Keratinocyte (primary cell): ENCODE measurements around the gene EXD3. TPM values are rescaled to one million over a fixed set of nuclear protein-coding genes. Genes with fewer than 3 reads are reported as not detected.
"Not testable (repeated sequence)": the region's sequence is repeated elsewhere in the genome, so short reads cannot be mapped to it uniquely, and the experiment has no call there.

Experiments
- DNase-seq: peaks from one replicate; pipeline ENCODE4 v3.0.0-alpha.2; 2011; ENCODE audit warnings: low read depth, missing footprints, low spot score
- FAIRE-seq: peaks from 2 replicates; lab custom pipeline; 2011; peaks lifted over from hg19 to GRCh38; lab: Jason Lieb, UNC
- H2AFZ ChIP-seq: 2 replicates; pipeline ENCODE4 v1.6.0; 2012; ENCODE audit warnings: low read length, control low read depth, inconsistent platforms; ENCODE audit not compliant: control insufficient read depth
- H3K27ac ChIP-seq: 2 replicates; pipeline ENCODE4 v1.5.1; 2011; ENCODE audit warnings: low read length; ENCODE audit not compliant: control insufficient read depth, insufficient read depth
- H3K27me3 ChIP-seq: 3 replicates; pipeline ENCODE4 v1.6.0; 2011; ENCODE audit warnings: low read length; ENCODE audit not compliant: control insufficient read depth, insufficient read depth; ENCODE audit errors: extremely low read depth
- H3K36me3 ChIP-seq, 2 experiments: 2 replicates in 1 of 2; 3 replicates in 1 of 2; pipeline ENCODE4 v1.5.1; 2011; ENCODE audit warnings: low read length in 2 of 2, mild to moderate bottlenecking in 1 of 2; ENCODE audit not compliant: control insufficient read depth in 2 of 2, insufficient read depth in 2 of 2; ENCODE audit errors: extremely low read depth in 1 of 2
- H3K4me1 ChIP-seq: 3 replicates; pipeline ENCODE4 v1.5.1; 2011; ENCODE audit warnings: low read length; ENCODE audit not compliant: control insufficient read depth, insufficient read depth; ENCODE audit errors: extremely low read depth
- H3K4me2 ChIP-seq: 3 replicates; pipeline ENCODE4 v1.6.0; 2011; ENCODE audit warnings: low read depth, low read length; ENCODE audit not compliant: control insufficient read depth, insufficient read depth; ENCODE audit errors: extremely low read depth
- H3K4me3 ChIP-seq, 3 experiments: fragments of 200-600 bp in 1 of 3; sonication (generic) in 1 of 3; 2 replicates in 2 of 3; 3 replicates in 1 of 3; pipeline ENCODE4 v1.5.1; 2011 to 2016; ENCODE audit warnings: low read length in 3 of 3, mild to moderate bottlenecking in 3 of 3, control low read depth in 2 of 3, inconsistent platforms in 1 of 3, low read depth in 1 of 3, mixed read lengths in 1 of 3, mixed run types in 1 of 3, moderate library complexity in 1 of 3; ENCODE audit not compliant: control insufficient read depth in 2 of 3, insufficient read depth in 2 of 3; ENCODE audit errors: extremely low read depth in 1 of 3
- H3K79me2 ChIP-seq: 2 replicates; pipeline ENCODE4 v1.6.0; 2012; ENCODE audit warnings: low read length; ENCODE audit not compliant: control insufficient read depth, insufficient read depth
- H3K9ac ChIP-seq: 3 replicates; pipeline ENCODE4 v1.6.0; 2011; ENCODE audit warnings: low read length; ENCODE audit not compliant: control insufficient read depth, insufficient read depth; ENCODE audit errors: extremely low read depth
- H3K9me1 ChIP-seq: 3 replicates; pipeline ENCODE4 v1.6.0; 2011; ENCODE audit warnings: low read length; ENCODE audit not compliant: control insufficient read depth, insufficient read depth; ENCODE audit errors: extremely low read depth
- H3K9me3 ChIP-seq: 2 replicates; pipeline ENCODE4 v1.5.1; 2012; ENCODE audit warnings: low read depth, low read length; ENCODE audit not compliant: control insufficient read depth
- H4K20me1 ChIP-seq: 3 replicates; pipeline ENCODE4 v1.6.0; 2011; ENCODE audit warnings: low read length; ENCODE audit not compliant: control insufficient read depth, insufficient read depth; ENCODE audit errors: extremely low read depth
- EZH2 ChIP-seq: IDR thresholded peaks from one replicate; pipeline ENCODE4 v1.6.1; 2012; ENCODE audit warnings: inconsistent platforms, mild to moderate bottlenecking, low read length, moderate library complexity
- dilution Hi-C: fragments of 300-500 bp; cut with MboI; formaldehyde crosslinking; loops from one replicate; pipeline ENCODE4 v1.7.0; 2020; ENCODE audit warnings: low sequenced_read_pairs; ENCODE audit not compliant: extremely low pct_ligation_motif_present
- polyA plus RNA-seq, 5 experiments: library from polyadenylated mRNA; depleted of rRNA in 3 of 5; stranded (reverse) in 3 of 5; stranded (forward) in 1 of 5; unstranded in 1 of 5; fragments of >200 nt; gene quantifications; 1 replicate in 1 of 5; 2 replicates in 3 of 5; 3 replicates in 1 of 5; pipeline versions ENCODE4 v1.2.1 to v1.2.3, GENCODE V29; 2011 to 2012; ENCODE audit warnings: missing spikeins in 2 of 5, low read depth in 1 of 5, low replicate concordance in 1 of 5
- TF ChIP-seq, protein P1 (sequence below), 3 experiments: IDR thresholded peaks in 1 of 3; conservative IDR thresholded peaks in 1 of 3; optimal IDR thresholded peaks in 1 of 3; 2 replicates in 2 of 3; 3 replicates in 1 of 3; pipeline versions ENCODE3 to v1.5.1; 2011; ENCODE audit warnings: low read length in 3 of 3, mild to moderate bottlenecking in 3 of 3, moderate library complexity in 2 of 3, control low read depth in 1 of 3, inconsistent platforms in 1 of 3; ENCODE audit not compliant: insufficient read depth in 2 of 3; ENCODE audit errors: extremely low read depth in 1 of 3

EXD3 gene
- polyA plus RNA-seq, 1 donor (not counting 4 experiments of a cell fraction or from before 2014, with no cell fraction given): 1.5 TPM

DNA sequence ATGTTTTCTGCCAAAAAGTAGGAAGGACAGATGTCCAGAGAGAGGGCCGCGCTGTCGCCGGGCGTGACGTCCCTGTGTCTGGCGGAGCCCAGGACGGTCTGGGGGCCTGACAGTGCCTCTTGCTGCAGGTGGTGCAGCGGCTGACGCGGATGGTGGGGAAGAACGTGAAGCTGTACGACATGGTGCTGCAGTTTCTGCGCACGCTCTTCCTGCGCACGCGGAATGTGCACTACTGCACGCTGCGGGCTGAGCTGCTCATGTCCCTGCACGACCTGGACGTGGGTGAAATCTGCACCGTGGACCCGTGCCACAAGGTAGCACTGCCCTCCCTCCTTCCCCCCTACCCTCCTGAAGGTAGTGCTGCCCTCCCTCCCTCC is 160.1 kb downstream of the EXD3 start:
- dilution Hi-C loops: no loop called here
- H3K27ac ChIP-seq: no peak overlapping the region
- peaks cover 23 to 34% of the 10 kb centered on the region in 2 experiments for H3K36me3 ChIP-seq
- no peak overlapping the region for H3K9ac ChIP-seq
- DNase-seq: no peak
- no peak for TF ChIP-seq EZH2
- TF ChIP-seq, protein P1, sequence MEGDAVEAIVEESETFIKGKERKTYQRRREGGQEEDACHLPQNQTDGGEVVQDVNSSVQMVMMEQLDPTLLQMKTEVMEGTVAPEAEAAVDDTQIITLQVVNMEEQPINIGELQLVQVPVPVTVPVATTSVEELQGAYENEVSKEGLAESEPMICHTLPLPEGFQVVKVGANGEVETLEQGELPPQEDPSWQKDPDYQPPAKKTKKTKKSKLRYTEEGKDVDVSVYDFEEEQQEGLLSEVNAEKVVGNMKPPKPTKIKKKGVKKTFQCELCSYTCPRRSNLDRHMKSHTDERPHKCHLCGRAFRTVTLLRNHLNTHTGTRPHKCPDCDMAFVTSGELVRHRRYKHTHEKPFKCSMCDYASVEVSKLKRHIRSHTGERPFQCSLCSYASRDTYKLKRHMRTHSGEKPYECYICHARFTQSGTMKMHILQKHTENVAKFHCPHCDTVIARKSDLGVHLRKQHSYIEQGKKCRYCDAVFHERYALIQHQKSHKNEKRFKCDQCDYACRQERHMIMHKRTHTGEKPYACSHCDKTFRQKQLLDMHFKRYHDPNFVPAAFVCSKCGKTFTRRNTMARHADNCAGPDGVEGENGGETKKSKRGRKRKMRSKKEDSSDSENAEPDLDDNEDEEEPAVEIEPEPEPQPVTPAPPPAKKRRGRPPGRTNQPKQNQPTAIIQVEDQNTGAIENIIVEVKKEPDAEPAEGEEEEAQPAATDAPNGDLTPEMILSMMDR (optimal IDR thresholded peaks at IDR 0.05 in 1 of 3, IDR thresholded peaks at IDR 0.05 in 1 of 3, conservative IDR thresholded peaks at IDR 0.05 in 1 of 3; ENCODE audit: extremely low read depth in 1 of 3, insufficient read depth in 2 of 3, low read length in 3 of 3): no peak
- no peaks in the 10 kb centered on the region for H3K9me3 ChIP-seq
- no peak overlapping the region for H2AFZ ChIP-seq
- H3K4me3 ChIP-seq: no peak overlapping the region
- H3K27me3 ChIP-seq: no peaks in the 10 kb centered on the region
- no peak overlapping the region for H3K4me2 ChIP-seq
- H3K9me1 ChIP-seq: no peaks in the 10 kb centered on the region
- FAIRE-seq: no peak
- H4K20me1 ChIP-seq: no peaks in the 10 kb centered on the region
- H3K79me2 ChIP-seq: peaks cover 8% of the 10 kb centered on the region
- no peaks in the 10 kb centered on the region for H3K4me1 ChIP-seq

DNA sequence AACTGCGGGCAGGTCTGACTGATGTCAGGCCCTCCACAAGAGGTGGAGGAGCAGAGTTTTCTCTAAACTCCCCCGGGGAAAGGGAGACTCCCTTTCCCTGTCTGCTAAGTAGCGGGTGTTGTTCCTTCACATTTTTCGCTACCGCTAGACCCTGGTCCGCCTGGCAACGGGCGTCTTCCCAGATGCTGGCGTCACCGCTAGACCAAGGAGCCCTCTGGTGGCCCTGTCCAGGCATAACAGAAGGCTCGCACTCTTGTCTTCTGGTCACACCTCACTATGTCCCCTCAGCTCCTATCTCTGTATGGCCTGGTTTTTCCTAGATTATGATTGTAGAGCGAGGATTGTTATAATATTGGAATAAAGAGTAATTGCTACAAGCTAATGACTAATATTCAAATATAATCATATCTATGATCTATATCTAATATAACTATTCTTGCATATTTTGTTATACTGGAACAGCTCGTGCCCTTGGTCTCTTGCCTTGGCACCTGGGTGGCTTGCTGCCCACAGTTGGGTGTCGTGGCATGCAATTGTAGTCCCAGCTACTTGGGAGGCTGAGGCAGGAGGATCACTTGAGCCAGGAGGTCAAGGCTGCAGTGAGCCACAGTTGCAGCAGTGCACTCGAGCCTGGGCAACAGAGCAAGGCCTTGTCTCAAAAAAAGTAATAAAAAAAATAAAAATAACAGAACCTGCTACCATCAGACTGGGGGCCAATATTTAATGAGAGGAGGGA is 160.6 kb downstream of the EXD3 start:
- DNase-seq, H3K4me1 ChIP-seq, H3K9ac ChIP-seq, FAIRE-seq, H3K9me1 ChIP-seq, H3K27ac ChIP-seq, H3K9me3 ChIP-seq, H3K4me3 ChIP-seq, H4K20me1 ChIP-seq, H3K27me3 ChIP-seq, H2AFZ ChIP-seq, H3K79me2 ChIP-seq, H3K4me2 ChIP-seq, dilution Hi-C loops: not testable (repeated sequence)
- peaks cover 23 to 32% of the 10 kb centered on the region in 2 experiments for H3K36me3 ChIP-seq
- TF ChIP-seq, protein P1 (optimal IDR thresholded peaks at IDR 0.05 in 1 of 3, IDR thresholded peaks at IDR 0.05 in 1 of 3, conservative IDR thresholded peaks at IDR 0.05 in 1 of 3; ENCODE audit: extremely low read depth in 1 of 3, insufficient read depth in 2 of 3, low read length in 3 of 3): peak in 1 of 3 experiments; percentile 37

Other genes starting within 250 kb of the EXD3 start
- gene ANAPC2, start 234.6 kb downstream of the EXD3 start, polyA plus RNA-seq: 11.9 to 24.0 TPM (median 13.8 TPM) in 3 replicates
- gene SSNA1, start 234.5 kb downstream of the EXD3 start, polyA plus RNA-seq: 45.3 to 63.2 TPM (median 56.7 TPM) in 3 replicates
- gene TPRN, start 222.4 kb downstream of the EXD3 start, polyA plus RNA-seq: 1.1 to 2.2 TPM (median 1.6 TPM) in 3 replicates
- 22.3 to 36.7 TPM (median 29.2 TPM) in 3 replicates for gene TMEM203, start 217.5 kb downstream of the EXD3 start, polyA plus RNA-seq
- 3.9 to 6.0 TPM (median 5.5 TPM) in 3 replicates for gene NDOR1, start 217.5 kb downstream of the EXD3 start, polyA plus RNA-seq
- gene RNF208, start 200.9 kb downstream of the EXD3 start, polyA plus RNA-seq: 0.15 to 0.19 TPM in 2 of 3 replicates, not detected in the other
- 0.80 to 1.8 TPM (median 1.2 TPM) in 3 replicates for gene CYSRT1, start 198.0 kb downstream of the EXD3 start, polyA plus RNA-seq
- not detected in 3 replicates for gene RNF224, start 195.7 kb downstream of the EXD3 start, polyA plus RNA-seq
- 0.03 TPM in 1 of 3 replicates, not detected in the others for gene SLC34A3, start 192.3 kb downstream of the EXD3 start, polyA plus RNA-seq
- 390 to 693 TPM (median 440 TPM) in 3 replicates for gene TUBB4B, start 181.9 kb downstream of the EXD3 start, polyA plus RNA-seq
- gene STPG3, start 171.9 kb downstream of the EXD3 start, polyA plus RNA-seq: not detected in 3 replicates
- gene NELFB, start 167.8 kb downstream of the EXD3 start, polyA plus RNA-seq: 25.1 to 40.2 TPM (median 35.0 TPM) in 3 replicates
- 5.8 to 9.8 TPM (median 7.8 TPM) in 3 replicates for gene TOR4A, start 145.4 kb downstream of the EXD3 start, polyA plus RNA-seq
- gene NRARP, start 120.9 kb downstream of the EXD3 start, polyA plus RNA-seq: 0.43 to 2.4 TPM (median 2.2 TPM) in 3 replicates
- 0.07 to 0.33 TPM (median 0.09 TPM) in 3 replicates for gene NOXA1, start 231 bp upstream of the EXD3 start, polyA plus RNA-seq
- not detected in 3 replicates for gene ENTPD8, start 18.2 kb upstream of the EXD3 start, polyA plus RNA-seq
- gene NSMF, start 36.2 kb upstream of the EXD3 start, polyA plus RNA-seq: 29.5 to 46.6 TPM (median 33.1 TPM) in 3 replicates
- gene PNPLA7, start 127.2 kb upstream of the EXD3 start, polyA plus RNA-seq: 0.17 to 0.34 TPM (median 0.18 TPM) in 3 replicates
- 18.1 to 33.0 TPM (median 21.0 TPM) in 3 replicates for gene MRPL41, start 128.7 kb upstream of the EXD3 start, polyA plus RNA-seq
- 25.3 to 32.4 TPM (median 26.2 TPM) in 3 replicates for gene DPH7, start 155.8 kb upstream of the EXD3 start, polyA plus RNA-seq
- 25.8 to 28.1 TPM (median 27.8 TPM) in 3 replicates for gene ZMYND19, start 167.3 kb upstream of the EXD3 start, polyA plus RNA-seq
- 94.7 to 163 TPM (median 102 TPM) in 3 replicates for gene ARRDC1, start 182.5 kb upstream of the EXD3 start, polyA plus RNA-seq
- gene EHMT1, start 195.8 kb upstream of the EXD3 start, polyA plus RNA-seq: 25.4 to 34.0 TPM (median 25.9 TPM) in 3 replicates